Neural cell (in vitro differentiated cells): ENCODE measurements around the gene FBXO47. TPM values are rescaled to one million over a fixed set of nuclear protein-coding genes. Genes with fewer than 3 reads are reported as not detected.
"Not testable (repeated sequence)": the region's sequence is repeated elsewhere in the genome, so short reads cannot be mapped to it uniquely, and the experiment has no call there.

Experiments
- H2AFZ ChIP-seq: fragments of 200-600, 300-800 bp; sonication (generic), shearing (Covaris generic); 2 replicates; pipeline ENCODE4 v1.6.0; 2014; ENCODE audit warnings: low read depth, mild to moderate bottlenecking, antibody characterized with exemption, low read length, moderate library complexity
- H3F3A ChIP-seq: fragments of 200-600 bp; shearing (Covaris generic); 2 replicates; pipeline ENCODE4 v1.6.1; 2016; ENCODE audit warnings: mild to moderate bottlenecking, moderate library complexity, mixed read lengths, antibody characterized with exemption, low read length; ENCODE audit not compliant: insufficient read depth, poor library complexity, severe bottlenecking
- H3K27ac ChIP-seq: fragments of 200-600, 300-800 bp; sonication (generic), shearing (Covaris generic); 2 replicates; pipeline ENCODE4 v1.5.1; 2014; ENCODE audit warnings: mild to moderate bottlenecking, low read length, moderate library complexity
- H3K27me3 ChIP-seq: fragments of 300-800, 200-600 bp; sonication (generic), shearing (Covaris generic); 2 replicates; pipeline ENCODE4 v1.6.0; 2014; ENCODE audit warnings: mild to moderate bottlenecking, low read depth, low read length, moderate library complexity; ENCODE audit not compliant: insufficient read depth
- H3K36me3 ChIP-seq: fragments of 300-800, 200-600 bp; sonication (generic), shearing (Covaris generic); 2 replicates; pipeline ENCODE4 v1.5.1; 2014; ENCODE audit warnings: mild to moderate bottlenecking, antibody characterized with exemption, low read length, moderate library complexity; ENCODE audit not compliant: insufficient read depth
- H3K4me2 ChIP-seq: fragments of 300-800, 200-600 bp; sonication (generic), shearing (Covaris generic); 2 replicates; pipeline ENCODE4 v1.6.0; 2014; ENCODE audit warnings: mild to moderate bottlenecking, low read length
- H3K4me3 ChIP-seq: fragments of 300-800, 200-600 bp; sonication (generic), shearing (Covaris generic); 2 replicates; pipeline ENCODE4 v1.5.1; 2014; ENCODE audit warnings: mild to moderate bottlenecking, low read length, moderate library complexity
- H3K79me2 ChIP-seq: fragments of 200-600 bp; shearing (Covaris generic); replicated peaks from 2 replicates; pipeline ENCODE4 v1.6.0; 2014; ENCODE audit warnings: mild to moderate bottlenecking, low read length, moderate library complexity; ENCODE audit not compliant: insufficient read depth
- H3K9ac ChIP-seq: fragments of 300-800, 200-600 bp; sonication (generic), shearing (Covaris generic); 2 replicates; pipeline ENCODE4 v1.6.1; 2016; ENCODE audit warnings: mild to moderate bottlenecking, low read length, mixed read lengths
- H3K9me2 ChIP-seq: fragments of 200-600 bp; shearing (Covaris generic); 2 replicates; pipeline ENCODE4 v1.6.1; 2016; ENCODE audit warnings: mild to moderate bottlenecking, low read length, mixed read lengths; ENCODE audit not compliant: insufficient read depth
- H3K9me3 ChIP-seq: fragments of 200-600, 300-800 bp; sonication (generic), shearing (Covaris generic); 2 replicates; pipeline ENCODE4 v1.6.1; 2016; ENCODE audit warnings: mild to moderate bottlenecking, mixed run types, low read length, moderate library complexity, mixed read lengths
- H4K20me1 ChIP-seq: fragments of 200-600 bp; shearing (Covaris generic); 2 replicates; pipeline ENCODE4 v1.6.1; 2016; ENCODE audit warnings: mild to moderate bottlenecking, mixed run types; ENCODE audit not compliant: insufficient read depth
- EP300 ChIP-seq: fragments of 450-650 bp; conservative IDR thresholded peaks from 2 replicates; pipeline ENCODE4 v1.6.1; 2014; ENCODE audit warnings: antibody characterized with exemption, mild to moderate bottlenecking, moderate library complexity; ENCODE audit not compliant: poor library complexity, severe bottlenecking
- EZH2 ChIP-seq: fragments of 200-600, 300-800 bp; shearing (Covaris generic), sonication (generic); IDR thresholded peaks from 2 replicates; pipeline ENCODE4 v1.6.1; 2014; ENCODE audit warnings: antibody characterized with exemption, low read length, borderline replicate concordance, mild to moderate bottlenecking; ENCODE audit not compliant: insufficient read depth, poor library complexity, severe bottlenecking
- MXI1 ChIP-seq: fragments of 450-650 bp; conservative IDR thresholded peaks from 2 replicates; pipeline ENCODE4 v1.6.1; 2014; ENCODE audit warnings: antibody characterized with exemption, mild to moderate bottlenecking; ENCODE audit not compliant: poor library complexity, severe bottlenecking
- POLR2AphosphoS5 ChIP-seq: IDR thresholded peaks from 2 replicates; pipeline ENCODE4 v1.6.1; 2012
- RAD21 ChIP-seq: fragments of 450-650 bp; conservative IDR thresholded peaks from 2 replicates; pipeline ENCODE4 v1.6.1; 2014; ENCODE audit warnings: antibody characterized with exemption, mild to moderate bottlenecking, moderate library complexity
- SMC3 ChIP-seq: fragments of 450-650 bp; conservative IDR thresholded peaks from 2 replicates; pipeline ENCODE4 v1.6.1; 2014; ENCODE audit warnings: antibody characterized with exemption, mild to moderate bottlenecking, moderate library complexity; ENCODE audit not compliant: poor library complexity
- TAF1 ChIP-seq: IDR thresholded peaks from 2 replicates; pipeline ENCODE4 v1.6.1; 2012; ENCODE audit warnings: low read depth
- polyA plus RNA-seq: library from polyadenylated mRNA; depleted of rRNA; stranded (reverse); fragments of >200 nt; gene quantifications from 2 replicates; pipeline ENCODE4 v1.2.3, GENCODE V29; 2014
- TF ChIP-seq, protein P1 (sequence below): IDR thresholded peaks from 2 replicates; pipeline ENCODE4 v1.6.1; 2012; ENCODE audit warnings: borderline replicate concordance
- TF ChIP-seq, protein P2 (sequence below): fragments of 450-650 bp; IDR thresholded peaks from 2 replicates; pipeline ENCODE4 v1.5.1; 2014; ENCODE audit warnings: antibody characterized with exemption, mild to moderate bottlenecking, moderate library complexity; ENCODE audit not compliant: poor library complexity, severe bottlenecking

Gene FBXO47
- polyA plus RNA-seq, 1 donor from 2014 or later: not detected

DNA sequence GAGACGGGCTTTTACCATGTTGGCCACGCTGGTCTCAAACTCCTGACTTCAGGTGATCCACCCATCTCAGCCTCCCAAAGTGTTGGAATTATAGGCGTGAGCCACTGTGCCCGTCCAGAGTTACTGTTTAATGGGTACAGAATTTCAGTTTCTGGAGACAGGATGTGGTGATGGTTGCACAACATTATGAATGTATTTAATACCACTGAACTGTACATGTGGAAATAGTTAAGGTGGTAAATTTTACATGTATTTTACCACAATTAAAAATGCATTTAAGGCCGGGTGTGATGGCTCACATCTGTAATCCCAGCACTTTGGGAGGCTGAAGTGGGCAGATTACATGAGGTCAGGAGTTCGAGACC, 9.0 kb upstream of the FBXO47 start:
- H3K27ac ChIP-seq, H4K20me1 ChIP-seq: not testable (repeated sequence)

GRCh38 chr17:38970804-38971203, 3.6 kb upstream of the FBXO47 start:
- Histone ChIP-seq H3K4me3 (no peak overlapping the region), H2AFZ (no peak overlapping the region), H3K4me2 (no peak overlapping the region), H3F3A (no peaks in the 10 kb centered on the region), H3K9me2 (no peaks in the 10 kb centered on the region), H3K27me3 (no peaks in the 10 kb centered on the region), H3K36me3 (no peaks in the 10 kb centered on the region), H3K9ac (no peak overlapping the region), H3K79me2 (no peaks in the 10 kb centered on the region), H3K9me3 (no peaks in the 10 kb centered on the region), H4K20me1 (no peaks in the 10 kb centered on the region), H3K27ac (no peak overlapping the region)
- TF ChIP-seq, protein P1, sequence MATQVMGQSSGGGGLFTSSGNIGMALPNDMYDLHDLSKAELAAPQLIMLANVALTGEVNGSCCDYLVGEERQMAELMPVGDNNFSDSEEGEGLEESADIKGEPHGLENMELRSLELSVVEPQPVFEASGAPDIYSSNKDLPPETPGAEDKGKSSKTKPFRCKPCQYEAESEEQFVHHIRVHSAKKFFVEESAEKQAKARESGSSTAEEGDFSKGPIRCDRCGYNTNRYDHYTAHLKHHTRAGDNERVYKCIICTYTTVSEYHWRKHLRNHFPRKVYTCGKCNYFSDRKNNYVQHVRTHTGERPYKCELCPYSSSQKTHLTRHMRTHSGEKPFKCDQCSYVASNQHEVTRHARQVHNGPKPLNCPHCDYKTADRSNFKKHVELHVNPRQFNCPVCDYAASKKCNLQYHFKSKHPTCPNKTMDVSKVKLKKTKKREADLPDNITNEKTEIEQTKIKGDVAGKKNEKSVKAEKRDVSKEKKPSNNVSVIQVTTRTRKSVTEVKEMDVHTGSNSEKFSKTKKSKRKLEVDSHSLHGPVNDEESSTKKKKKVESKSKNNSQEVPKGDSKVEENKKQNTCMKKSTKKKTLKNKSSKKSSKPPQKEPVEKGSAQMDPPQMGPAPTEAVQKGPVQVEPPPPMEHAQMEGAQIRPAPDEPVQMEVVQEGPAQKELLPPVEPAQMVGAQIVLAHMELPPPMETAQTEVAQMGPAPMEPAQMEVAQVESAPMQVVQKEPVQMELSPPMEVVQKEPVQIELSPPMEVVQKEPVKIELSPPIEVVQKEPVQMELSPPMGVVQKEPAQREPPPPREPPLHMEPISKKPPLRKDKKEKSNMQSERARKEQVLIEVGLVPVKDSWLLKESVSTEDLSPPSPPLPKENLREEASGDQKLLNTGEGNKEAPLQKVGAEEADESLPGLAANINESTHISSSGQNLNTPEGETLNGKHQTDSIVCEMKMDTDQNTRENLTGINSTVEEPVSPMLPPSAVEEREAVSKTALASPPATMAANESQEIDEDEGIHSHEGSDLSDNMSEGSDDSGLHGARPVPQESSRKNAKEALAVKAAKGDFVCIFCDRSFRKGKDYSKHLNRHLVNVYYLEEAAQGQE: no peak
- TF ChIP-seq TAF1 (no peak), EZH2 (no peak), MXI1 (no peak)

More for the DNA sequence above, 9.0 kb upstream of the FBXO47 start:
- H3K4me3 ChIP-seq, H3K79me2 ChIP-seq, H3F3A ChIP-seq, H3K9ac ChIP-seq, H3K9me3 ChIP-seq, H3K36me3 ChIP-seq, H3K27me3 ChIP-seq, H2AFZ ChIP-seq, H3K9me2 ChIP-seq, H3K4me2 ChIP-seq: not testable (repeated sequence)

DNA sequence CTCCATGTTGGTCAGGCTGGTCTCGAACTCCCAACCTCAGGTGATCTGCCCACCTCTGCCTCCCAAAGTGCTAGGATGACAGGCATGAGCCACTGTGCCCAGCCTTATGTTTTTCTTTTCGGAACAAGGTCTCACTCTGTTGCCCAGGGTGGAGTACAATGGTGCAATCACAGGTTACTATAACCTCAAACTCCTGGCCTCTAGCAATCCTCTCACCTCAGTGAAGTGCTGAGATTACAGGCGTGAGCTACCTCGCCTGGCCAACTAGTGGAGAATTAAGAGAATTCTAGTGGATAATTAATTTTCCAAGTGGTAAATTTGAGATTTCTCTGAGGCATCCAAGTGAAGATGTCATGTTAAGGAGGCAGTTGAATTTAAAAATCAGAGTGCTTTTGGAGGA, 2.9 kb upstream of the FBXO47 start:
- H3K9me3 ChIP-seq: no peaks in the 10 kb centered on the region
- no peak overlapping the region for H3K27ac ChIP-seq
- no peak overlapping the region for H2AFZ ChIP-seq
- no peaks in the 10 kb centered on the region for H3K27me3 ChIP-seq
- H3K4me3 ChIP-seq: no peak overlapping the region
- H4K20me1 ChIP-seq: no peaks in the 10 kb centered on the region
- no peaks in the 10 kb centered on the region for H3K79me2 ChIP-seq
- H3K36me3 ChIP-seq: no peaks in the 10 kb centered on the region
- H3F3A ChIP-seq: no peaks in the 10 kb centered on the region
- no peaks in the 10 kb centered on the region for H3K9me2 ChIP-seq
- H3K9ac ChIP-seq: no peak overlapping the region
- no peak overlapping the region for H3K4me2 ChIP-seq
- TF ChIP-seq, protein P2, sequence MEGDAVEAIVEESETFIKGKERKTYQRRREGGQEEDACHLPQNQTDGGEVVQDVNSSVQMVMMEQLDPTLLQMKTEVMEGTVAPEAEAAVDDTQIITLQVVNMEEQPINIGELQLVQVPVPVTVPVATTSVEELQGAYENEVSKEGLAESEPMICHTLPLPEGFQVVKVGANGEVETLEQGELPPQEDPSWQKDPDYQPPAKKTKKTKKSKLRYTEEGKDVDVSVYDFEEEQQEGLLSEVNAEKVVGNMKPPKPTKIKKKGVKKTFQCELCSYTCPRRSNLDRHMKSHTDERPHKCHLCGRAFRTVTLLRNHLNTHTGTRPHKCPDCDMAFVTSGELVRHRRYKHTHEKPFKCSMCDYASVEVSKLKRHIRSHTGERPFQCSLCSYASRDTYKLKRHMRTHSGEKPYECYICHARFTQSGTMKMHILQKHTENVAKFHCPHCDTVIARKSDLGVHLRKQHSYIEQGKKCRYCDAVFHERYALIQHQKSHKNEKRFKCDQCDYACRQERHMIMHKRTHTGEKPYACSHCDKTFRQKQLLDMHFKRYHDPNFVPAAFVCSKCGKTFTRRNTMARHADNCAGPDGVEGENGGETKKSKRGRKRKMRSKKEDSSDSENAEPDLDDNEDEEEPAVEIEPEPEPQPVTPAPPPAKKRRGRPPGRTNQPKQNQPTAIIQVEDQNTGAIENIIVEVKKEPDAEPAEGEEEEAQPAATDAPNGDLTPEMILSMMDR: no peak
- TF ChIP-seq POLR2AphosphoS5 (no peak), SMC3 (no peak), EP300 (no peak), TAF1 (no peak), RAD21 (no peak), MXI1 (no peak)
- TF ChIP-seq, protein P1: no peak
